Omental fat pad (tissue), 4 donors: ENCODE data around the gene CHST5. TPM values are rescaled to one million over a fixed set of nuclear protein-coding genes. Genes with fewer than 3 reads are reported as not detected.

Source experiments
- ATAC-seq: fragments of 150-250 bp; one replicate; pipeline ENCODE4 v1.9.1; 2016; ENCODE audit warnings: mild to moderate bottlenecking, moderate library complexity; ENCODE audit not compliant: low FRiP score
- DNase-seq: peaks from one replicate; pipeline ENCODE4 v3.0.0-alpha.2; 2019; ENCODE audit warnings: low spot score
- total RNA-seq, 4 donors: library from RNA; depleted of rRNA; stranded (reverse); fragments of >200 nt; gene quantifications; one replicate each; pipeline ENCODE4 v1.1.0, GENCODE V29; 2016
- TF ChIP-seq, protein P1 (sequence below), 3 donors: fragments of 450-650 bp; IDR thresholded peaks; one replicate each; pipeline ENCODE4 v1.5.1; 2016 to 2017; ENCODE audit warnings: antibody characterized with exemption in 3 of 3, mild to moderate bottlenecking in 3 of 3, moderate library complexity in 2 of 3

Gene CHST5
- total RNA-seq, 4 donors from 2014 or later: 0.09 TPM; not detected in 3

- TF ChIP-seq, protein P1, sequence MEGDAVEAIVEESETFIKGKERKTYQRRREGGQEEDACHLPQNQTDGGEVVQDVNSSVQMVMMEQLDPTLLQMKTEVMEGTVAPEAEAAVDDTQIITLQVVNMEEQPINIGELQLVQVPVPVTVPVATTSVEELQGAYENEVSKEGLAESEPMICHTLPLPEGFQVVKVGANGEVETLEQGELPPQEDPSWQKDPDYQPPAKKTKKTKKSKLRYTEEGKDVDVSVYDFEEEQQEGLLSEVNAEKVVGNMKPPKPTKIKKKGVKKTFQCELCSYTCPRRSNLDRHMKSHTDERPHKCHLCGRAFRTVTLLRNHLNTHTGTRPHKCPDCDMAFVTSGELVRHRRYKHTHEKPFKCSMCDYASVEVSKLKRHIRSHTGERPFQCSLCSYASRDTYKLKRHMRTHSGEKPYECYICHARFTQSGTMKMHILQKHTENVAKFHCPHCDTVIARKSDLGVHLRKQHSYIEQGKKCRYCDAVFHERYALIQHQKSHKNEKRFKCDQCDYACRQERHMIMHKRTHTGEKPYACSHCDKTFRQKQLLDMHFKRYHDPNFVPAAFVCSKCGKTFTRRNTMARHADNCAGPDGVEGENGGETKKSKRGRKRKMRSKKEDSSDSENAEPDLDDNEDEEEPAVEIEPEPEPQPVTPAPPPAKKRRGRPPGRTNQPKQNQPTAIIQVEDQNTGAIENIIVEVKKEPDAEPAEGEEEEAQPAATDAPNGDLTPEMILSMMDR (IDR thresholded peaks at IDR 0.05): no peak
- DNase-seq (no peak), ATAC-seq (peak; percentile 79)
These were observed 52.7 kb downstream of the CHST5 start for GRCh38 chr16:75483222-75483621.

GRCh38 chr16:75482434-75483205 lies 53.3 kb downstream of the CHST5 start:
- DNase-seq (no peak), ATAC-seq (no peak)
- TF ChIP-seq, protein P1 (IDR thresholded peaks at IDR 0.05): no peak

DNA sequence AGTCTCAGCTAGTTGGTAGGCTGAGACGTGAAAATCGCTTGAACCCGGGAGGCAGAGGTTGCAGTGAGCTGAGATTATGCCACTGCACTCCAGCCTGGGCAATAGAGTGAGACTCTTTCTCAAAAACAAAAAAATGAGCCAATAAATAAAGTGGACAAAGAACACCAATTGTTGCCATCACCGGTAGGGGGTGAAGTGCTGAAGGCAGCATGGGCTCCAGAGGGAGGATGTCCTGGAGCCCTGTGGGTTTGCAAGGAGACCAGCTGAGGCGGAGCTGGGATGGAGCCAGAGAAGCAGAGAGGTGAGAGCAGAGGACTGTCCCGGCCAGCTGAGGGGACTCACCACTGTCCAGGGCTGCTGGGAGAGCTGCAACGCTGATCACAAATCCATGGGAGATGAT lies 54.4 kb downstream of the CHST5 start:
- TF ChIP-seq, protein P1 (IDR thresholded peaks at IDR 0.05): no peak
- ATAC-seq (no peak), DNase-seq (no peak)

DNA sequence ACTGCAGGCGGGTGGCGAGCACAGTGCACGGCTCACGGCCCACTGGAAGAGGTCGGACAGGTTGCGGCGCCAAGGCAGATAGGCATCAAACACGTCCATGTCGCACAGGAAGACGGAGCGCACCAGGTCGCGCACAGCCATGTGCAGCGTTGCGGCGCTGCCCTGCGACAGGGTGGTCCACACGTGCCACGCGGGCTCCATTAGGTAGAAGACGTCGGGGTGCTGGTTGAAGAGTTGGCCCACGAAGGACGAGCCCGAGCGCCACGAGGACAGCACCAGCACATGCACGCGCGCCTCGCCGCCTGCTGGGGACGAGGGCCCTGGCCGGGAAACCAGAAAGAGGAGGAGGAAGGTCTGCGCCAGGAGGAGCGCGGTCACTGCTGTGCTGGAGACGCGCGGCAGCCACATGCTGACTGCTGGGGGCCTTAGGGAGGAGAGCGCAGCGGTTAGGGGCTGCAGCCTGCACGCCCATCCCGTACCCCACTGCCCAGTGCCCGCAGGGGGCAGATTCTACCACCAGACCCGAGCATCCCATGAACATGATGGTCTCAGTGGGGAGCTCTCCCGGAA lies 56.4 kb downstream of the CHST5 start:
- TF ChIP-seq, protein P1 (IDR thresholded peaks at IDR 0.05): no peak
- DNase-seq (no peak), ATAC-seq (no peak)

Other genes with a start within 250 kb of the CHST5 start
- 10 to 100 TPM; 37.5 to 54.4 (median 49.2) TPM for gene CFDP1, start 102.6 kb downstream of the CHST5 start, total RNA-seq
- 10 to 100 TPM; 22.4 to 38.3 (median 29.8) TPM for gene TMEM170A, start 71.4 kb downstream of the CHST5 start, total RNA-seq
- under 1 TPM in 3 of 4 donors, not detected in 1; 0.06 to 0.36 (median 0.09) TPM for gene CHST6, start 40.7 kb downstream of the CHST5 start, total RNA-seq
- gene TMEM231, start 20.1 kb upstream of the CHST5 start, total RNA-seq: 1 to 10 TPM; 3.9 to 9.2 (median 7.0) TPM
- 100 to 1,000 TPM in 1 of 4 donors, 10 to 100 TPM in 3; 76.9 to 119 (median 89.2) TPM for gene GABARAPL2, start 30.3 kb upstream of the CHST5 start, total RNA-seq
- gene ADAT1, start 87.2 kb upstream of the CHST5 start, total RNA-seq: 10 to 100 TPM; 32.5 to 57.7 (median 51.3) TPM
- 100 to 1,000 TPM; 101 to 143 (median 127) TPM for gene KARS1, start 111.6 kb upstream of the CHST5 start, total RNA-seq
- 10 to 100 TPM; 48.2 to 77.2 (median 52.7) TPM for gene TERF2IP, start 111.7 kb upstream of the CHST5 start, total RNA-seq
- not detected for gene CPHXL2, start 140.9 kb upstream of the CHST5 start, total RNA-seq
- not detected for gene DUXB, start 165.4 kb upstream of the CHST5 start, total RNA-seq
- not detected for gene CPHXL, start 190.4 kb upstream of the CHST5 start, total RNA-seq